K562 (cell line): ENCODE measurements around the gene NCOA1. TPM values are rescaled to one million over a fixed set of nuclear protein-coding genes. Genes with fewer than 3 reads are reported as not detected.

Experiments used
- ATAC-seq: fragments of 200-7000 bp; cut with Tn5 transposase; 3 replicates; pipeline ENCODE4 v1.9.1; 2020; ENCODE audit warnings: moderate library complexity
- BruUV-seq: library from RNA; stranded (reverse); fragments of 400-500 nt; replicated peaks from 2 replicates; lab custom pipeline; 2021; lab: Mats Ljungman, UMichigan
- CTCF ChIA-PET: fragments of 300-600 bp; formaldehyde crosslinking; extraction: SDS; loops from one replicate; lab custom pipeline; 2021; ENCODE audit warnings: low intra/inter-chr PET ratio; lab: Yijun Ruan, JAX
- POLR2A ChIA-PET: fragments of 300-600, 350-650 bp; sonication (Branson Sonifier 250); formaldehyde crosslinking; extraction: SDS; loops from one replicate; lab custom pipeline; 2021; ENCODE audit warnings: antibody characterized with exemption, inconsistent platforms; lab: Yijun Ruan, JAX
- DNase-seq, 4 experiments: peaks; one replicate each; pipeline versions ENCODE4 v3.0.0 to v3.0.0-alpha.2; 2011 to 2018; ENCODE audit warnings: low spot score in 3 of 4, mixed read lengths in 3 of 4; ENCODE audit errors: extremely low read depth in 1 of 4
- FAIRE-seq: peaks from 2 replicates; lab custom pipeline; 2011; peaks lifted over from hg19 to GRCh38; lab: Jason Lieb, UNC
- H2AFZ ChIP-seq: 2 replicates; pipeline ENCODE4 v1.6.0; 2011; ENCODE audit warnings: low read depth, low read length, control low read depth, inconsistent platforms
- H3K27ac ChIP-seq: fragments of 200-600 bp; 3 replicates; pipeline ENCODE4 v1.8.0; 2011; ENCODE audit warnings: low read depth, mild to moderate bottlenecking, control low read depth, inconsistent platforms, low read length, moderate library complexity, mixed read lengths; ENCODE audit errors: extremely low read depth
- H3K27me3 ChIP-seq, 2 experiments: fragments of 300-600 bp in 1 of 2; 2 replicates in 1 of 2; 3 replicates in 1 of 2; pipeline versions ENCODE4 v1.6.0 to v1.8.0; 2011; ENCODE audit warnings: inconsistent platforms in 2 of 2, low read length in 2 of 2, mild to moderate bottlenecking in 1 of 2, mixed read lengths in 1 of 2, moderate library complexity in 1 of 2; ENCODE audit not compliant: control insufficient read depth in 2 of 2, insufficient read depth in 2 of 2
- H3K36me3 ChIP-seq: fragments of 300-600 bp; 3 replicates; pipeline ENCODE4 v1.8.0; 2011; ENCODE audit warnings: mild to moderate bottlenecking, low read length, inconsistent platforms; ENCODE audit not compliant: control insufficient read depth, insufficient read depth
- H3K4me1 ChIP-seq, 2 experiments: fragments of 200-600 bp in 1 of 2; replicated peaks in 1 of 2; 2 replicates in 1 of 2; 3 replicates in 1 of 2; pipeline versions ENCODE4 v1.5.1 to v1.8.0; 2011; ENCODE audit warnings: inconsistent platforms in 2 of 2, low read length in 2 of 2, mild to moderate bottlenecking in 1 of 2, mixed read lengths in 1 of 2, moderate library complexity in 1 of 2; ENCODE audit not compliant: control insufficient read depth in 2 of 2, insufficient read depth in 2 of 2
- H3K4me2 ChIP-seq: 2 replicates; pipeline ENCODE4 v1.6.1; 2011; ENCODE audit warnings: low read length, control low read depth, inconsistent platforms, mixed read lengths; ENCODE audit not compliant: insufficient read depth
- H3K4me3 ChIP-seq: fragments of 200-600 bp; sonication (generic), shearing (Covaris generic); 2 replicates; pipeline ENCODE4 v1.5.1; 2016; ENCODE audit warnings: control low read depth, inconsistent platforms
- H3K79me2 ChIP-seq: fragments of 200-600 bp; 3 replicates; pipeline ENCODE4 v1.8.0; 2011; ENCODE audit warnings: low read length, inconsistent platforms; ENCODE audit not compliant: control insufficient read depth, insufficient read depth
- H3K9ac ChIP-seq, 2 experiments: 2 replicates each; pipeline versions ENCODE4 v1.6.0 to v1.6.1; 2011; ENCODE audit warnings: low read depth in 2 of 2, low read length in 2 of 2, control low read depth in 1 of 2, inconsistent platforms in 1 of 2, mild to moderate bottlenecking in 1 of 2, mixed read lengths in 1 of 2; ENCODE audit not compliant: insufficient read depth in 1 of 2
- H3K9me1 ChIP-seq: one replicate; pipeline ENCODE4 v1.6.0; 2011; ENCODE audit warnings: inconsistent platforms, mild to moderate bottlenecking, low read length, moderate library complexity; ENCODE audit not compliant: control insufficient read depth, insufficient read depth
- H3K9me3 ChIP-seq: replicated peaks from 2 replicates; pipeline ENCODE4 v1.5.1; 2011; ENCODE audit warnings: low read depth, low read length, inconsistent platforms; ENCODE audit not compliant: control insufficient read depth, insufficient read depth
- H4K20me1 ChIP-seq: replicated peaks from 2 replicates; pipeline ENCODE4 v1.6.1; 2011; ENCODE audit warnings: low read length, inconsistent platforms, mixed read lengths; ENCODE audit not compliant: control insufficient read depth, insufficient read depth
- ETV6 ChIP-seq, 3 experiments: fragments of 150-350 bp in 1 of 3; sonication (generic) in 1 of 3; formaldehyde crosslinking in 1 of 3; IDR thresholded peaks; 2 replicates each; pipeline versions ENCODE4 v1.6.1 to v1.8.0; 2014 to 2022; ENCODE audit warnings: borderline replicate concordance in 2 of 3, low read depth in 2 of 3, antibody characterized with exemption in 1 of 3, low read length in 1 of 3, mild to moderate bottlenecking in 1 of 3, missing genetic modification reagents in 1 of 3
- FOS ChIP-seq: IDR thresholded peaks from 3 replicates; pipeline ENCODE4 v1.6.1; 2011; ENCODE audit not compliant: insufficient read length; ENCODE audit errors: extremely low read depth
- PHB ChIP-seq: fragments of 250-450 bp; sonication (Bioruptor Pico); IDR thresholded peaks from 2 replicates; pipeline ENCODE4 v1.5.0; 2021
- SRSF3 ChIP-seq: fragments of 200-400 bp; formaldehyde crosslinking; IDR thresholded peaks from 2 replicates; pipeline ENCODE4 v1.6.1; 2016; ENCODE audit warnings: mild to moderate bottlenecking, low read length, moderate library complexity; ENCODE audit not compliant: insufficient read depth
- ZNF668 ChIP-seq: fragments of 250-450 bp; sonication (Bioruptor Pico); IDR thresholded peaks from 2 replicates; pipeline ENCODE4 v1.8.0; 2022; ENCODE audit warnings: mild to moderate bottlenecking, inconsistent platforms
- WGBS: fragments of 100-300 bp; shearing (Covaris generic); methylation state at CpG from one replicate; pipeline ENCODE4 v1.1.6; 2016; ENCODE audit warnings: low coverage, mixed read lengths; ENCODE audit not compliant: insufficient coverage; ENCODE audit errors: missing lambda C conversion rate; 5-methylcytosine and 5-hydroxymethylcytosine counted together
- in situ Hi-C: fragments of 300-500 bp; cut with MboI; formaldehyde crosslinking; loops from 4 replicates; pipeline ENCODE4 v1.15.0; 2018; ENCODE audit warnings: inconsistent platforms, mixed read lengths
- intact Hi-C: fragments of 100-400 bp; cut with micrococcal nuclease; formaldehyde crosslinking; loops from 2 replicates; pipeline ENCODE4 v1.14.2; 2022
- polyA plus RNA-seq, 8 experiments: library from polyadenylated mRNA; depleted of rRNA in 4 of 8; stranded (reverse) in 5 of 8; unstranded in 3 of 8; fragments of >200 nt; fragmentation: Nextera tagmentation in 2 of 8; fragmentation: Illumina TruSeq in 1 of 8; extraction: Ambion mirVana in 2 of 8; extraction: Trizol in 1 of 8; gene quantifications; 2 replicates each; pipeline versions ENCODE4 v1.2.1 to v1.2.3, GENCODE V29; 2011 to 2014; ENCODE audit warnings: inconsistent platforms in 1 of 8, missing spikeins in 1 of 8
- total RNA-seq, 7 experiments: library from RNA; depleted of rRNA in 6 of 7; stranded (reverse); fragments of >200 nt in 6 of 7; fragmentation: Illumina TruSeq in 2 of 7; extraction: Trizol in 2 of 7; gene quantifications; 2 replicates each; pipeline versions ENCODE4 v1.2.1 to v1.2.3, GENCODE V29; 2011 to 2021; ENCODE audit warnings: low replicate concordance in 1 of 7
- TF ChIP-seq, protein P1 (sequence below): IDR thresholded peaks from 3 replicates; pipeline ENCODE4 v1.6.1; 2011; ENCODE audit warnings: borderline replicate concordance, mild to moderate bottlenecking; ENCODE audit not compliant: insufficient read length, insufficient read depth
- TF ChIP-seq, protein P2 (sequence below): fragments of 200-800 bp; sonication (Bioruptor generic); IDR thresholded peaks from 2 replicates; pipeline ENCODE4 v1.6.1; 2017; ENCODE audit warnings: missing genetic modification characterization, missing compliant biosample characterization

The NCOA1 gene
- total and polyA plus RNA-seq, 9 of the 15 experiments (the other 6 are each of a cell fraction or from before 2014, with no cell fraction given), result 4.9 to 25.7 (median 17.0) TPM

DNA sequence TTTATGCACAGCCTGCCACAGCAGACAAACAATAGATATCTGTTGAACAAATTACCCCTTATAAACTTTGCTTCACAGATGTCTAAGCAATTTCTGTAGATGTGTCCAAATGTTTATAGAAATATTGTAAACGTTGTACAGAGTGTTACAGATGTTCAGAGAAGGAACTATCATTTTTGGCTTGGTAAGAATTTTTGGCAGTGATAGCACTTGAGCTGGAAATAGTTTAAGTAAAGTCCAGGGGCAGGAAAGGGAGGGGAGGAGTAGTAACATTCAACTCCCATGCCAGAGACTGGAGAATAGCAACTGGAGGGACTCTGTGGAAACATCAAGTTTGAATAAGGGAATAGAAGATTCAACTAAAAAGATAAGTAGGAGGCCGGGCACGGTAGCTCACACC, 297.8 kb downstream of the NCOA1 start:
- peaks cover 13% of the 10 kb centered on the region; the same call in 1 of the 3 replicates for H3K36me3 ChIP-seq
- H3K4me3 ChIP-seq, result no peak overlapping the region
- H3K27ac ChIP-seq, result no peak overlapping the region
- ChIA-PET CTCF (no interaction called here), POLR2A (interaction anchor here (2.5 kb wide), 1 partner anchor 10 kb away, joined by 8 read pairs; no protein-coding TSS in a partner anchor)
- in situ Hi-C loops, result loop anchor here (25.0 kb wide), 1 partner anchor 377 kb away; no protein-coding TSS in a partner anchor
- H2AFZ ChIP-seq, result no peak overlapping the region
- H3K79me2 ChIP-seq, result peaks cover 21% of the 10 kb centered on the region
- TF ChIP-seq, protein P1, sequence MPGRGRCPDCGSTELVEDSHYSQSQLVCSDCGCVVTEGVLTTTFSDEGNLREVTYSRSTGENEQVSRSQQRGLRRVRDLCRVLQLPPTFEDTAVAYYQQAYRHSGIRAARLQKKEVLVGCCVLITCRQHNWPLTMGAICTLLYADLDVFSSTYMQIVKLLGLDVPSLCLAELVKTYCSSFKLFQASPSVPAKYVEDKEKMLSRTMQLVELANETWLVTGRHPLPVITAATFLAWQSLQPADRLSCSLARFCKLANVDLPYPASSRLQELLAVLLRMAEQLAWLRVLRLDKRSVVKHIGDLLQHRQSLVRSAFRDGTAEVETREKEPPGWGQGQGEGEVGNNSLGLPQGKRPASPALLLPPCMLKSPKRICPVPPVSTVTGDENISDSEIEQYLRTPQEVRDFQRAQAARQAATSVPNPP, result no peak
- TF ChIP-seq SRSF3 (no peak), FOS (no peak), PHB (CRISPR knock-in tag) (no peak), ETV6 (IDR thresholded peaks at IDR 0.05; ENCODE audit: borderline replicate concordance in 1 of 2, low read depth in 2 of 2, low read length in 1 of 2) (no peak), ETV6 (CRISPR knock-in tag; IDR thresholded peaks at IDR 0.05; ENCODE audit: borderline replicate concordance) (no peak), ZNF668 (CRISPR knock-in tag) (no peak)
- TF ChIP-seq, protein P2, sequence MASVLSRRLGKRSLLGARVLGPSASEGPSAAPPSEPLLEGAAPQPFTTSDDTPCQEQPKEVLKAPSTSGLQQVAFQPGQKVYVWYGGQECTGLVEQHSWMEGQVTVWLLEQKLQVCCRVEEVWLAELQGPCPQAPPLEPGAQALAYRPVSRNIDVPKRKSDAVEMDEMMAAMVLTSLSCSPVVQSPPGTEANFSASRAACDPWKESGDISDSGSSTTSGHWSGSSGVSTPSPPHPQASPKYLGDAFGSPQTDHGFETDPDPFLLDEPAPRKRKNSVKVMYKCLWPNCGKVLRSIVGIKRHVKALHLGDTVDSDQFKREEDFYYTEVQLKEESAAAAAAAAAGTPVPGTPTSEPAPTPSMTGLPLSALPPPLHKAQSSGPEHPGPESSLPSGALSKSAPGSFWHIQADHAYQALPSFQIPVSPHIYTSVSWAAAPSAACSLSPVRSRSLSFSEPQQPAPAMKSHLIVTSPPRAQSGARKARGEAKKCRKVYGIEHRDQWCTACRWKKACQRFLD (CRISPR knock-in tag), result no peak
- ATAC-seq (no peak), DNase-seq (no peak), FAIRE-seq (no peak)
- no peaks in the 10 kb centered on the region for H4K20me1 ChIP-seq
- no peak overlapping the region for H3K4me2 ChIP-seq
- 68% methylated on average over 3 of the region's 3 CpGs for WGBS
- no peak overlapping the region for H3K9ac ChIP-seq
- no peaks in the 10 kb centered on the region for H3K9me3 ChIP-seq
- peaks cover 9 to 11% of the 10 kb centered on the region in 2 experiments; a peak in 3 of 5 replicates for H3K4me1 ChIP-seq
- no peaks in the 10 kb centered on the region for H3K9me1 ChIP-seq
- intact Hi-C loops, result no loop called here
- no peaks in the 10 kb centered on the region for H3K27me3 ChIP-seq
- BruUV-seq, result no TSS peak
